ENCODE results near the gene TTC16. TPM values are rescaled to one million over a fixed set of nuclear protein-coding genes. Genes with fewer than 3 reads are reported as not detected.

Gene TTC16
- total RNA-seq, 1 experiment from 2014 or later, result not detected

- H3K36me3 Mint-ChIP-seq, result no peaks in the 10 kb centered on the region
- no peak for ATAC-seq
- CTCF ChIA-PET, result interaction anchor here (1.0 kb wide), 1 partner anchor 39 kb away, joined by 4 read pairs; the partner anchor contains the start of gene TOR2A
- POLR2A ChIA-PET, result no interaction called here
- TF ChIP-seq CTCF (IDR thresholded peaks at IDR 0.05), result no peak
- no peak for TF ChIP-seq ZSCAN18 (CRISPR knock-in tag; IDR thresholded peaks at IDR 0.05)
- no peak for TF ChIP-seq FOXP4 (CRISPR knock-in tag; IDR thresholded peaks at IDR 0.05)
- TF ChIP-seq FOXP1 (CRISPR knock-in tag; IDR thresholded peaks at IDR 0.05; ENCODE audit: borderline replicate concordance), result no peak
- TF ChIP-seq USF2 (CRISPR knock-in tag; IDR thresholded peaks at IDR 0.05), result no peak
- no peak for TF ChIP-seq PREB (CRISPR knock-in tag; IDR thresholded peaks at IDR 0.05; ENCODE audit: borderline replicate concordance)
- TF ChIP-seq TEAD4 (CRISPR knock-in tag; IDR thresholded peaks at IDR 0.05), result no peak
- TF ChIP-seq ZBTB43 (CRISPR knock-in tag; IDR thresholded peaks at IDR 0.05), result no peak
- no peak for TF ChIP-seq ZBTB21 (CRISPR knock-in tag; IDR thresholded peaks at IDR 0.05; ENCODE audit: borderline replicate concordance)
- no peak for TF ChIP-seq NR1H2 (CRISPR knock-in tag; IDR thresholded peaks at IDR 0.05)
- no peak for TF ChIP-seq MXD4 (CRISPR knock-in tag; IDR thresholded peaks at IDR 0.05; ENCODE audit: borderline replicate concordance)
- H3K4me1 Mint-ChIP-seq, result peaks cover 29% of the 10 kb centered on the region
- no peak for DNase-seq (ENCODE audit: low spot score)
- H3K4me3 Mint-ChIP-seq, result no peak overlapping the region
- H3K9me3 Mint-ChIP-seq, result no peaks in the 10 kb centered on the region
- peaks cover 7% of the 10 kb centered on the region for H3K27me3 Mint-ChIP-seq (ENCODE audit: low read depth)
- H3K27ac Mint-ChIP-seq, result no peak overlapping the region
Observed at GRCh38 chr9:127773981-127774380, 58.1 kb downstream of the TTC16 start.

- no peak overlapping the region for H3K4me3 Mint-ChIP-seq
- no peaks in the 10 kb centered on the region for H3K27me3 Mint-ChIP-seq (ENCODE audit: low read depth)
- no peak for TF ChIP-seq HMGA2 (CRISPR knock-in tag; IDR thresholded peaks at IDR 0.05)
- TF ChIP-seq ZNF532 (CRISPR knock-in tag; IDR thresholded peaks at IDR 0.05; ENCODE audit: borderline replicate concordance), result 0 out of 2 replicates have a peak, but pooled peaks have one; percentile 42
- peaks cover 23% of the 10 kb centered on the region for H3K4me1 Mint-ChIP-seq
- peak; percentile 19 for ATAC-seq
- DNase-seq (ENCODE audit: low spot score), result peak; percentile 73
- H3K9me3 Mint-ChIP-seq, result no peaks in the 10 kb centered on the region
- POLR2A ChIA-PET, result no interaction called here
- H3K36me3 Mint-ChIP-seq, result no peaks in the 10 kb centered on the region
- CTCF ChIA-PET, result interaction anchor here (1.0 to 1.9 kb wide), 7 partner anchors 8 to 198 kb away, joined by 3 to 14 read pairs (median 4); partner anchors contain the start of genes CDK9 and TOR2A
- H3K27ac Mint-ChIP-seq, result no peak overlapping the region
Observed at GRCh38 chr9:127776195-127776923, 60.5 kb downstream of the TTC16 start.
